ENCODE measurements around the gene UBR4. TPM values are rescaled to one million over a fixed set of nuclear protein-coding genes. Genes with fewer than 3 reads are reported as not detected.

The UBR4 gene
- total and polyA plus RNA-seq, 2 of the 8 experiments (the other 6 are each of a cell fraction or from before 2014, with no cell fraction given): 139 to 152 TPM

- no peak for FAIRE-seq
- Histone ChIP-seq H3K9me3 (ENCODE audit: insufficient read depth in 2 of 2, low read depth in 1 of 2, low read length in 1 of 2) (0 out of 4 replicates have a peak, but pooled peaks cover 0 to 5% of the 10 kb centered on the region in 2 experiments), H2BK20ac (ENCODE audit: low read length) (no peak overlapping the region), H3K4me3 (ENCODE audit: extremely low read depth in 1 of 4, insufficient read depth in 2 of 4, low read depth in 3 of 4, low read length in 4 of 4) (no peak overlapping the region), H2BK15ac (ENCODE audit: low read length) (no peak overlapping the region), H3K14ac (ENCODE audit: insufficient read length) (no peak overlapping the region), H3K36me3 (ENCODE audit: control insufficient read depth in 2 of 4, insufficient read depth in 4 of 4, low read length in 3 of 4) (no peaks in the 10 kb centered on the region), H3K27me3 (replicated peaks in 1 of 4; ENCODE audit: control insufficient read depth in 3 of 4, extremely low read depth in 1 of 4, insufficient read depth in 3 of 4, low read length in 3 of 4) (no peaks in the 10 kb centered on the region), H2AFZ (ENCODE audit: low read length) (peak overlapping the region; percentile 1; the same call in 1 of the 2 replicates), H3K23me2 (ENCODE audit: low read depth, low read length) (no peaks in the 10 kb centered on the region), H3K4me1 (replicated peaks in 1 of 4; ENCODE audit: control insufficient read depth in 3 of 4, insufficient read depth in 4 of 4, low read length in 3 of 4) (peaks cover 0 to 12% (median 5%) of the 10 kb centered on the region in 4 experiments; a peak in 5 of 7 replicates), H3K9ac (replicated peaks in 1 of 4; ENCODE audit: extremely low read depth in 1 of 4, low read depth in 3 of 4, low read length in 3 of 4) (no peak overlapping the region), H3K23ac (ENCODE audit: insufficient read length) (no peak overlapping the region), H3K4ac (replicated peaks; ENCODE audit: insufficient read length, low read depth, low read length) (no peak overlapping the region), H3K56ac (replicated peaks; ENCODE audit: insufficient read length, low read depth, low read length) (no peak overlapping the region), H2BK12ac (ENCODE audit: low read depth, low read length) (peak overlapping the region; percentile 61; the same call in 1 of the 2 replicates), H3K27ac (ENCODE audit: low read depth, low read length) (no peak overlapping the region), H3K4me2 (ENCODE audit: insufficient read depth in 1 of 2, low read depth in 2 of 2, low read length in 2 of 2) (no peak overlapping the region), H3K79me2 (ENCODE audit: control insufficient read depth in 1 of 2, insufficient read depth in 2 of 2, low read length in 2 of 2) (no peaks in the 10 kb centered on the region), H2BK120ac (replicated peaks; ENCODE audit: low read depth, low read length) (no peak overlapping the region), H2BK5ac (ENCODE audit: low read depth, low read length) (no peak overlapping the region), H3K18ac (ENCODE audit: extremely low read depth, low read length) (peak overlapping the region; percentile 63; the same call in 1 of the 2 replicates), H4K91ac (replicated peaks; ENCODE audit: insufficient read length, low read length) (peak overlapping the region; percentile 23), H4K5ac (ENCODE audit: insufficient read length, low read depth, low read length) (no peak overlapping the region), H4K20me1 (replicated peaks in 1 of 2; ENCODE audit: control insufficient read depth in 1 of 2, insufficient read depth in 2 of 2, low read length in 2 of 2) (no peaks in the 10 kb centered on the region), H4K8ac (ENCODE audit: extremely low read depth, insufficient read depth, low read length) (no peak overlapping the region; the same call in 1 of the 2 replicates), H2AK5ac (ENCODE audit: low read depth, low read length) (no peak overlapping the region), H3K79me1 (ENCODE audit: low read depth, low read length) (no peaks in the 10 kb centered on the region)
- WGBS, 2 experiments (ENCODE audit: extremely low coverage in 1 of 2, insufficient coverage in 1 of 2, insufficient read length in 1 of 2, insufficient replicate concordance in 2 of 2, low coverage in 1 of 2, low lambda C conversion rate in 2 of 2, missing lambda C conversion rate in 1 of 2): 79% methylated on average over 10 of the region's 10 CpGs; no CpG with 5 or more reads in 1 of the 2 experiments
- POLR2A ChIA-PET (ENCODE audit: partially characterized antibody): interaction anchor here (0.8 to 1.2 kb wide), 2 partner anchors 8 to 55 kb away, joined by 3 read pairs; no protein-coding TSS in a partner anchor
- CTCF ChIA-PET (ENCODE audit: partially characterized antibody): interaction anchor here (0.6 to 8.6 kb wide), 9 partner anchors 13 to 885 kb away, joined by 3 to 59 read pairs (median 4); no protein-coding TSS in a partner anchor
- DNase-seq (ENCODE audit: low read depth in 1 of 2, low spot score in 2 of 2): no peak
- TF ChIP-seq CBX5 (IDR thresholded peaks at IDR 0.05; ENCODE audit: low read depth, low read length) (no peak), SP2 (IDR thresholded peaks at IDR 0.05; ENCODE audit: low read length) (no peak), HDAC2 (IDR thresholded peaks at IDR 0.05; ENCODE audit: borderline replicate concordance in 1 of 2, low read depth in 2 of 2, low read length in 2 of 2) (no peak), BCL11A (IDR thresholded peaks at IDR 0.05; ENCODE audit: low read depth in 2 of 2, low read length in 2 of 2) (no peak), MAFK (IDR thresholded peaks at IDR 0.05; ENCODE audit: low read depth, low read length) (no peak), EZH2 (IDR thresholded peaks at IDR 0.05; ENCODE audit: low read depth, low read length, severe bottlenecking) (no peak), KDM5A (IDR thresholded peaks at IDR 0.05; ENCODE audit: low read length) (no peak), SIX5 (IDR thresholded peaks at IDR 0.05; ENCODE audit: low read depth, low read length) (no peak), SUZ12 (IDR thresholded peaks at IDR 0.05; ENCODE audit: low read length) (no peak), KDM1A (IDR thresholded peaks at IDR 0.05; ENCODE audit: borderline replicate concordance, low read length) (no peak)
Observed at GRCh38 chr1:19066874-19067181, 143.2 kb downstream of the UBR4 start.
